NCI-H2107 treated with DMSO at 0.1 percent for 48 hours (cell line): ENCODE data around the gene CUEDC2.

Experiments
- DNase-seq: peaks from one replicate; lab custom pipeline; 2025; ENCODE audit not compliant: unreplicated experiment; lab: John Stamatoyannopoulos, UW

CUEDC2 gene

GRCh38 chr10:102398172-102399020 is 34.0 kb downstream of the CUEDC2 start:
- no peak for DNase-seq

- DNase-seq: no peak
Measured at GRCh38 chr10:102397222-102398171, 34.9 kb downstream of the CUEDC2 start.

GRCh38 chr10:102396730-102397151 is 35.6 kb downstream of the CUEDC2 start:
- no peak for DNase-seq

- DNase-seq: no peak
Measured at GRCh38 chr10:102396317-102396650, 36.1 kb downstream of the CUEDC2 start.

- peak; percentile 32 for DNase-seq
Measured at GRCh38 chr10:102395400-102396316, 36.7 kb downstream of the CUEDC2 start, which contains the start of gene NFKB2. NFKB2 (plus strand) TSS chr10:102395705; CDS start chr10:102395960, 255 bp downstream.

GRCh38 chr10:102394801-102395399 is 37.5 kb downstream of the CUEDC2 start:
- DNase-seq: no peak

- no peak for DNase-seq
Measured at GRCh38 chr10:102394079-102394800, 38.1 kb downstream of the CUEDC2 start.

GRCh38 chr10:102393411-102394078 is 38.8 kb downstream of the CUEDC2 start:
- peak; percentile 13 for DNase-seq

- no peak for DNase-seq
Measured at GRCh38 chr10:102392306-102392705, 40.1 kb downstream of the CUEDC2 start.

- DNase-seq: no peak
Measured at GRCh38 chr10:102389894-102390293, 42.5 kb downstream of the CUEDC2 start.

- no peak for DNase-seq
Measured at GRCh38 chr10:102384606-102385429, 47.6 kb downstream of the CUEDC2 start.

- DNase-seq: no peak
Measured at GRCh38 chr10:102384053-102384452, 48.3 kb downstream of the CUEDC2 start.

- no peak for DNase-seq
Measured at GRCh38 chr10:102382871-102383270, 49.5 kb downstream of the CUEDC2 start.

GRCh38 chr10:102381983-102382382 is 50.4 kb downstream of the CUEDC2 start:
- DNase-seq: no peak

GRCh38 chr10:102379383-102379782 is 53.0 kb downstream of the CUEDC2 start:
- DNase-seq: no peak

GRCh38 chr10:102376901-102377300 is 55.5 kb downstream of the CUEDC2 start:
- DNase-seq: no peak

GRCh38 chr10:102375867-102376266 is 56.5 kb downstream of the CUEDC2 start:
- DNase-seq: no peak

- no peak for DNase-seq
Measured at GRCh38 chr10:102375250-102375649, 57.1 kb downstream of the CUEDC2 start.
